Liver (tissue), 3 donors: ENCODE results near the gene GNB1.

ENCODE experiments used
- ATF3 ChIP-seq: IDR thresholded peaks from 2 replicates; pipeline ENCODE4 v1.6.1; 2016; ENCODE audit warnings: antibody characterized with exemption
- CTCF ChIP-seq: fragments of 150-350 bp; IDR thresholded peaks from 2 replicates; pipeline ENCODE4 v1.5.1; 2017; ENCODE audit warnings: improper control_type of control experiment, low read depth, low read length; ENCODE audit not compliant: missing input control
- EGR1 ChIP-seq, 2 donors: IDR thresholded peaks; 2 replicates each; pipeline ENCODE4 v1.6.1; 2016 to 2018; ENCODE audit warnings: antibody characterized with exemption in 2 of 2, low read depth in 2 of 2
- FOXA2 ChIP-seq: IDR thresholded peaks from 2 replicates; pipeline ENCODE4 v1.6.1; 2016; ENCODE audit warnings: antibody characterized with exemption
- GABPA ChIP-seq, 2 donors: IDR thresholded peaks in 1 of 2; conservative IDR thresholded peaks in 1 of 2; 2 replicates each; pipeline ENCODE4 v1.6.1; 2016; ENCODE audit warnings: antibody characterized with exemption in 2 of 2, mild to moderate bottlenecking in 1 of 2, moderate library complexity in 1 of 2
- HNF4A ChIP-seq, 2 donors: conservative IDR thresholded peaks; 2 replicates each; pipeline ENCODE4 v1.6.1; 2016; ENCODE audit warnings: antibody characterized with exemption in 2 of 2, mild to moderate bottlenecking in 2 of 2
- MAX ChIP-seq: IDR thresholded peaks from 2 replicates; pipeline ENCODE4 v1.6.1; 2016; ENCODE audit warnings: antibody characterized with exemption
- RAD21 ChIP-seq, 2 donors: IDR thresholded peaks; 2 replicates each; pipeline ENCODE4 v1.6.1; 2016; ENCODE audit warnings: antibody characterized with exemption in 2 of 2, mild to moderate bottlenecking in 2 of 2
- REST ChIP-seq: IDR thresholded peaks from 2 replicates; pipeline ENCODE4 v1.6.1; 2016; ENCODE audit warnings: antibody characterized with exemption, mild to moderate bottlenecking
- SP1 ChIP-seq: IDR thresholded peaks from 2 replicates; pipeline ENCODE4 v1.6.1; 2018; ENCODE audit warnings: antibody characterized with exemption, mild to moderate bottlenecking
- TAF1 ChIP-seq: conservative IDR thresholded peaks from 2 replicates; pipeline ENCODE4 v1.6.1; 2016; ENCODE audit warnings: antibody characterized with exemption, mild to moderate bottlenecking
- YY1 ChIP-seq: IDR thresholded peaks from 2 replicates; pipeline ENCODE4 v1.6.1; 2016; ENCODE audit warnings: antibody characterized with exemption, mild to moderate bottlenecking
- ZBTB33 ChIP-seq: IDR thresholded peaks from 2 replicates; pipeline ENCODE4 v1.6.1; 2016; ENCODE audit warnings: antibody characterized with exemption
- donor health status: healthy.
- donor health status: healthy.

GRCh38 chr1:1918901-1919303 lies 28.0 kb upstream of the GNB1 start, which contains the start of gene TMEM52:
- TF ChIP-seq CTCF (no peak), EGR1 (IDR thresholded peaks at IDR 0.05; ENCODE audit: low read depth in 2 of 2) (no peak), MAX (no peak), ZBTB33 (no peak), ATF3 (no peak), REST (no peak), GABPA (IDR thresholded peaks at IDR 0.05 in 1 of 2, conservative IDR thresholded peaks at IDR 0.05 in 1 of 2) (no peak), TAF1 (no peak), RAD21 (IDR thresholded peaks at IDR 0.05) (no peak), SP1 (no peak), YY1 (no peak), HNF4A (conservative IDR thresholded peaks at IDR 0.05) (no peak), FOXA2 (no peak)
